ENCODE measurements around the gene MLN. TPM values are rescaled to one million over a fixed set of nuclear protein-coding genes. Genes with fewer than 3 reads are reported as not detected.
A peak's percentile ranks its signal among the peaks of the same experiment; 100 is the strongest.

MLN gene
- total and polyA plus RNA-seq, 2 of the 4 experiments (the other 2 are of a cell fraction) = not detected

GRCh38 chr6:33752646-33753015 is 51.2 kb downstream of the MLN start:
- no peak overlapping the region for H2AK9ac ChIP-seq (replicated peaks; ENCODE audit: low read depth, low read length, poor library complexity)
- H4K8ac ChIP-seq (ENCODE audit: low read depth in 2 of 2, low read length in 2 of 2) = no peak overlapping the region
- H2BK15ac ChIP-seq (ENCODE audit: low read depth, low read length) = no peak overlapping the region
- ChIA-PET POLR2A (ENCODE audit: unreplicated experiment) (no interaction called here), CTCF (no interaction called here)
- H2AFZ ChIP-seq (replicated peaks; ENCODE audit: low read length, poor library complexity) = no peak overlapping the region
- no peak overlapping the region for H3K23ac ChIP-seq (ENCODE audit: low read depth, low read length)
- H4K5ac ChIP-seq (ENCODE audit: low read depth, low read length) = no peak overlapping the region
- no peak overlapping the region for H2BK20ac ChIP-seq (ENCODE audit: low read depth, low read length)
- peaks cover 22% of the 10 kb centered on the region for H3K4me1 ChIP-seq (ENCODE audit: control insufficient read depth, insufficient read depth, low read length)
- WGBS, 2 experiments (ENCODE audit: extremely low coverage in 2 of 2, insufficient read length in 1 of 2) = no CpG with 5 or more reads among the region's 1 CpG
- no peak overlapping the region for H2BK5ac ChIP-seq (ENCODE audit: low read depth, low read length, poor library complexity, severe bottlenecking)
- no peaks in the 10 kb centered on the region for H3K27me3 ChIP-seq (ENCODE audit: control insufficient read depth, insufficient read depth, low read length)
- intact Hi-C loops (cut with micrococcal nuclease) = no loop called here
- H3K14ac ChIP-seq (replicated peaks; ENCODE audit: low read depth, low read length) = no peak overlapping the region
- ATAC-seq (ENCODE audit: low read depth) (no peak), DNase-seq (no peak)
- no peaks in the 10 kb centered on the region for H3K79me1 ChIP-seq (ENCODE audit: low read depth in 1 of 2, low read length in 2 of 2)
- peaks cover 6% of the 10 kb centered on the region for H4K20me1 ChIP-seq (ENCODE audit: insufficient read depth, low read length)
- H4K91ac ChIP-seq (ENCODE audit: insufficient read depth, low read depth, low read length) = no peak overlapping the region
- H3K4me3 ChIP-seq (ENCODE audit: insufficient read depth, low read depth, low read length) = no peak overlapping the region
- no peak overlapping the region for H2AK5ac ChIP-seq (ENCODE audit: low read depth, low read length)
- H3K4me2 ChIP-seq (ENCODE audit: low read depth, low read length) = no peak overlapping the region
- H3K18ac ChIP-seq (ENCODE audit: low read depth, low read length) = peak overlapping the region; percentile 31; the same call in 1 of the 2 replicates
- H3K36me3 ChIP-seq (ENCODE audit: control insufficient read depth, insufficient read depth, low read length) = no peaks in the 10 kb centered on the region
- H3K4ac ChIP-seq (ENCODE audit: low read depth, low read length) = no peak overlapping the region
- no peaks in the 10 kb centered on the region for H3K9me3 ChIP-seq (ENCODE audit: control insufficient read depth, insufficient read depth, low read length)
- no peak overlapping the region for H2BK120ac ChIP-seq (ENCODE audit: low read depth, low read length)
- H3K27ac ChIP-seq (ENCODE audit: insufficient read depth, low read length) = no peak overlapping the region
- TF ChIP-seq NFE2L2 (IDR thresholded peaks at IDR 0.05; ENCODE audit: low read depth, low read length) (no peak), MAFK (IDR thresholded peaks at IDR 0.05; ENCODE audit: low read depth, low read length) (no peak), CEBPB (IDR thresholded peaks at IDR 0.05; ENCODE audit: low read depth, low read length) (no peak), SMC3 (IDR thresholded peaks at IDR 0.05; ENCODE audit: low read depth, low read length) (no peak), ELK1 (IDR thresholded peaks at IDR 0.05; ENCODE audit: borderline replicate concordance, low read depth, low read length) (no peak), FOS (IDR thresholded peaks at IDR 0.05; ENCODE audit: low read depth, low read length) (no peak), BHLHE40 (IDR thresholded peaks at IDR 0.05; ENCODE audit: low read depth, low read length) (no peak), MXI1 (IDR thresholded peaks at IDR 0.05; ENCODE audit: borderline replicate concordance, low read depth, low read length) (no peak), RFX5 (IDR thresholded peaks at IDR 0.05; ENCODE audit: low read depth, low read length) (no peak), CHD1 (IDR thresholded peaks at IDR 0.05; ENCODE audit: low read depth, low read length) (no peak), MAZ (IDR thresholded peaks at IDR 0.05; ENCODE audit: borderline replicate concordance, low read depth, low read length) (no peak), RCOR1 (IDR thresholded peaks at IDR 0.05; ENCODE audit: insufficient replicate concordance, low read length) (no peak), POLR2A (IDR thresholded peaks at IDR 0.05; ENCODE audit: low read depth, low read length) (no peak), RAD21 (IDR thresholded peaks at IDR 0.05; ENCODE audit: low read length) (no peak), USF2 (IDR thresholded peaks at IDR 0.05; ENCODE audit: low read depth, low read length) (no peak), CTCF (conservative IDR thresholded peaks at IDR 0.05; ENCODE audit: low read depth, low read length) (no peak)
- in situ Hi-C loops (cut with MboI; ENCODE audit: low sequenced_read_pairs) = no loop called here
- no TSS peak for BruUV-seq (replicated peaks)
- H3K9ac ChIP-seq (ENCODE audit: low read depth, low read length) = no peak overlapping the region
- H3K9me1 ChIP-seq (ENCODE audit: insufficient read depth, low read length) = no peaks in the 10 kb centered on the region
- dilution Hi-C loops (cut with HindIII; ENCODE audit: low sequenced_read_pairs, unreplicated experiment) = no loop called here
- H3K56ac ChIP-seq (ENCODE audit: extremely low read depth, insufficient read depth, low read length) = no peak overlapping the region
